BLaER1 (cell line): Measurements from ENCODE around the gene ABHD12.

Experiments used
- H3K27ac ChIP-seq: shearing (Covaris generic); formaldehyde crosslinking; 2 replicates; pipeline ENCODE4 v1.8.1; 2022
- H3K27me3 ChIP-seq: shearing (Covaris generic); formaldehyde crosslinking; 2 replicates; pipeline ENCODE4 v1.8.1; 2022
- H3K36me3 ChIP-seq: shearing (Covaris generic); formaldehyde crosslinking; 2 replicates; pipeline ENCODE4 v1.8.1; 2022
- H3K4me1 ChIP-seq: shearing (Covaris generic); formaldehyde crosslinking; 2 replicates; pipeline ENCODE4 v1.8.1; 2022
- H3K4me2 ChIP-seq: shearing (Covaris generic); formaldehyde crosslinking; 2 replicates; pipeline ENCODE4 v1.8.1; 2022
- H3K4me3 ChIP-seq: shearing (Covaris generic); formaldehyde crosslinking; 2 replicates; pipeline ENCODE4 v1.8.1; 2022
- H3K9ac ChIP-seq: shearing (Covaris generic); formaldehyde crosslinking; 2 replicates; pipeline ENCODE4 v1.8.1; 2022
- H3K9me3 ChIP-seq: shearing (Covaris generic); formaldehyde crosslinking; 2 replicates; pipeline ENCODE4 v1.8.1; 2022
- H4K20me1 ChIP-seq: shearing (Covaris generic); formaldehyde crosslinking; 2 replicates; pipeline ENCODE4 v1.8.1; 2022
- Cebpa-rat ChIP-seq: shearing (Covaris generic); IDR thresholded peaks from 2 replicates; pipeline ENCODE4 v1.8.1; 2022

Gene ABHD12

GRCh38 chr20:25327521-25328235 is 63.0 kb downstream of the ABHD12 start:
- H3K36me3 ChIP-seq = peaks cover 28% of the 10 kb centered on the region
- no peak overlapping the region for H3K4me2 ChIP-seq
- no peak overlapping the region for H3K9ac ChIP-seq
- no peak overlapping the region for H3K4me3 ChIP-seq
- no peaks in the 10 kb centered on the region for H4K20me1 ChIP-seq
- no peak for TF ChIP-seq Cebpa-rat
- no peaks in the 10 kb centered on the region for H3K9me3 ChIP-seq
- H3K27ac ChIP-seq = no peak overlapping the region
- no peaks in the 10 kb centered on the region for H3K27me3 ChIP-seq
- H3K4me1 ChIP-seq = peaks cover 22% of the 10 kb centered on the region

- H3K4me2 ChIP-seq = no peak overlapping the region
Observed at GRCh38 chr20:25325997-25326396, 64.6 kb downstream of the ABHD12 start.

DNA sequence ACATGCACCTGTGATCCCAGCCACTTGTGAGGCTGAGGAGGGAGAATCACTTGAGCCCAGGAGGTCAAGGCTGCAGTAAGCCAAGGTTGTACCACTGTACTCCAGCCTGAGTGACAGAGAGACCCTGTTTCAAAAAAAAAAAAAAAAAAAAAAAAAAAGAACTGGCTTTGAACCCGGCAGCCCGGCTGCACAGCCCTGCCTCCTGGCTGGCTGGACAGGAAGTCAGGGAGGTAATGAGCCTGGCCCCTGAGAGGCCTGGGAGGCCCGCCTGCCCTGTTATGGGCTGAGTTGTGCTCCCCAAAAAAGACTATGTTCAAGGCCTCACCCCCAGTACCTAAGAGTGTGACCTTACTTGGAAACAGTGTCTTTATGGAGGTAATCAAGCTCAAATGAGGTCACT is 65.6 kb downstream of the ABHD12 start:
- H3K9ac ChIP-seq = no peak overlapping the region
- H3K4me3 ChIP-seq = no peak overlapping the region
- TF ChIP-seq Cebpa-rat = no peak
- H3K9me3 ChIP-seq = no peaks in the 10 kb centered on the region
- peaks cover 33% of the 10 kb centered on the region for H3K4me1 ChIP-seq
- peaks cover 52% of the 10 kb centered on the region for H3K36me3 ChIP-seq
- H3K27ac ChIP-seq = no peak overlapping the region
- no peak overlapping the region for H3K4me2 ChIP-seq
- H3K27me3 ChIP-seq = no peaks in the 10 kb centered on the region
- H4K20me1 ChIP-seq = no peaks in the 10 kb centered on the region

More at GRCh38 chr20:25325997-25326396, 64.6 kb downstream of the ABHD12 start:
- Histone ChIP-seq H4K20me1 (no peaks in the 10 kb centered on the region), H3K4me3 (no peak overlapping the region), H3K9ac (no peak overlapping the region), H3K4me1 (peaks cover 27% of the 10 kb centered on the region), H3K9me3 (no peaks in the 10 kb centered on the region), H3K27ac (no peak overlapping the region), H3K36me3 (peaks cover 44% of the 10 kb centered on the region), H3K27me3 (no peaks in the 10 kb centered on the region)
- no peak for TF ChIP-seq Cebpa-rat

DNA sequence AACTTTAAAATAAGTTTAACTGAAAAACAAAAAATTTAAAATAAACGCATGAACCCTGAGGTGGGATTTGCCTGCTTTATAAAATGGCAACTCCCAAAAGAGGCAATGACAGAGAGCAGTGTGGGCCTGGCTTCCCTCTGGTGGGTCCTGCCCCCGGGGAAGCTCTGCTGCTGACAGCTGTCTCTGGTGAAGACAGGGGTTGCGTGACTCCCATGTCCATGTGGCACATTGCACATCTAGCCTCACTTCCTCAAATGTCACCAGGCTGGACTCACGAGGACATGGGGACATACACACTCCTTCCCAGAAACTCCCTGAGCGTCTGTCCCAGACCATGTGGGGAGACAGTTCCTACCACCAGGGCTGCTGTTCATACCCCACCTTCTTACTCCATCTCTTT is 66.2 kb downstream of the ABHD12 start:
- H3K4me3 ChIP-seq = no peak overlapping the region
- no peaks in the 10 kb centered on the region for H4K20me1 ChIP-seq
- no peak overlapping the region; the same call in 1 of the 2 replicates for H3K27ac ChIP-seq
- H3K4me2 ChIP-seq = peak overlapping the region; percentile 21
- no peak for TF ChIP-seq Cebpa-rat
- no peak overlapping the region for H3K9ac ChIP-seq
- H3K36me3 ChIP-seq = peaks cover 50% of the 10 kb centered on the region
- H3K27me3 ChIP-seq = no peaks in the 10 kb centered on the region
- H3K4me1 ChIP-seq = peaks cover 40% of the 10 kb centered on the region
- no peaks in the 10 kb centered on the region for H3K9me3 ChIP-seq

DNA sequence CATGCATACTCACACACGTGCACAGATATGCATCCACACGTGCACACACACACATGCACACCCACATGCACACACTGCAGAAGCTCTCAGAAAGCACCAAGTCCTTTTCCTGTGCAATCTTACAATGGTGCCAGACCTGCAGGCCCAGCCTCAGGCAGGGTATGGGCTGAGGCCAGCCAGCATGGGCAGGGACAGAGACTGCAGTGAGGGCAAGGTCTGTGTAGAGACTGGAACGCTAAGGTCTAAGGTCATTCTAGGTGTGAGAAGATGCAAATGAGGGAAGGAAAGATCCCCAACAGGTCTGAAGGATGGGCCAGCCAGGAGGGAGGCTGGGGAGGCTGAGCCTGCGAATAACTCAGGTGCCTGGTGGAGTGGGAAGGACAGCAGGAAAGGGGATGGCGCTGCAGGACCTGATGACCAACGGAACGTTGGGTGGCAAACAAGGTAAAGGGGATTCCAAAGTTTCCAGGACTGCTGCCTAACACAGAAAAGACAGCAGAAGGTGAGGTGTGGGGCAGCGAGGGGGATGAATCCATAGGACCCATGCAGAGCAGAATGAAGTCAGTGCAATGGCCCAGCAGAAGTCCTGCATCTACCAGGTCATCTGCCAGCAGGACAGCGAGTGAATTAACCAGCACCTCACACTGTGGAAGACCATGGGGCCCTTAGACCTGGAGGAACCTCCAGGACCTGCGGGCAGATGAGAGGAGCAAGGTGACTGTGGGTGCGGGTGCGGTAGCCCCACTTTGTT is 67.0 kb downstream of the ABHD12 start:
- no peak for TF ChIP-seq Cebpa-rat
- Histone ChIP-seq H3K27me3 (no peaks in the 10 kb centered on the region), H3K27ac (no peak overlapping the region; the same call in 1 of the 2 replicates), H3K9ac (no peak overlapping the region), H3K4me3 (no peak overlapping the region), H3K36me3 (peaks cover 43% of the 10 kb centered on the region), H4K20me1 (no peaks in the 10 kb centered on the region), H3K4me1 (peaks cover 47% of the 10 kb centered on the region), H3K9me3 (no peaks in the 10 kb centered on the region), H3K4me2 (peak overlapping the region; percentile 21; the same call in 1 of the 2 replicates)

GRCh38 chr20:25321991-25322390 is 68.6 kb downstream of the ABHD12 start:
- no peak for TF ChIP-seq Cebpa-rat

GRCh38 chr20:25321262-25321831 is 69.3 kb downstream of the ABHD12 start:
- H3K36me3 ChIP-seq = peaks cover 50% of the 10 kb centered on the region
- no peaks in the 10 kb centered on the region for H3K9me3 ChIP-seq
- no peaks in the 10 kb centered on the region for H3K27me3 ChIP-seq
- no peak overlapping the region for H3K27ac ChIP-seq
- no peak overlapping the region for H3K9ac ChIP-seq
- no peaks in the 10 kb centered on the region for H4K20me1 ChIP-seq
- H3K4me3 ChIP-seq = no peak overlapping the region
- TF ChIP-seq Cebpa-rat = no peak
- H3K4me1 ChIP-seq = peaks cover 69% of the 10 kb centered on the region
- no peak overlapping the region for H3K4me2 ChIP-seq

More at GRCh38 chr20:25321991-25322390, 68.6 kb downstream of the ABHD12 start:
- no peaks in the 10 kb centered on the region for H3K9me3 ChIP-seq
- H3K4me3 ChIP-seq = no peak overlapping the region
- no peaks in the 10 kb centered on the region for H3K27me3 ChIP-seq
- peaks cover 64% of the 10 kb centered on the region for H3K4me1 ChIP-seq
- peaks cover 43% of the 10 kb centered on the region for H3K36me3 ChIP-seq
- no peak overlapping the region for H3K27ac ChIP-seq
- no peak overlapping the region for H3K4me2 ChIP-seq
- no peak overlapping the region for H3K9ac ChIP-seq
- H4K20me1 ChIP-seq = no peaks in the 10 kb centered on the region

DNA sequence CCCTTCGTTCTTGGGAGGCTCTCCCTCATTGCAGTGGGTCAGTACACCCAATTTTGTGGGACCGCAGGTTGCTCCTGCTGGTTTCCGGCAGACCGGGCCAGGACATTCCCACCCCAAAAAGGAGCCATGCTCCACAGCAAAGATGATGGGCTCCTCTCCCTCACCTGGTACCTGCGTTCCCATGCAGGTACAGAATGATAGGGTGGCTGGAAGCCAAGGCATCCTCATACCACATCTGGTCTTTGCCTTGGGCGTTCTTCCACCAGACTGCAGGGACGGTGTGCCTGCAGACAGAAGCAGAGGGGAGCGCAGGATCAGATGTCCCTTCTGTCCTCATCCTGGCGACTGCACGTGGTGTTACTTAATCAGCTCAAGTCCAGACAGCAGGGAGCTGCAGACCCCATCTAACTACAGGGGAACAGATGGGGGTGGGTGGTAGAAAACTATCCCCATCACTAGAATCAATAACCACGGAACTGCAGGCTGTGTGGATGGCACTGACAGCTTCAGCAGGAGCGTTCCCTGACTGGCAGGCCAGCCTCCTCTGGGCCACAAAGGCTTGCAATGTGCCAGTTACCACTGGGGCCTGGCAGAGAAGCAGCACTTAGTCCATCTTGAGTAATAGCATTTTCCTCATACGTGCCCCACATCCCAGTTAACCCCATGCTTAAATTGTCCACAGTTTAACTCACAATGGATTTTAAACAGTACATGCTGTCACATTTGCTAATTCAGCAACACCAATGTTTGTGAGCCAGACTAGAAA is 70.4 kb downstream of the ABHD12 start:
- peak overlapping the region; percentile 54; the same call in 1 of the 2 replicates for H3K4me3 ChIP-seq
- H3K4me1 ChIP-seq = peaks cover 65% of the 10 kb centered on the region
- H3K9ac ChIP-seq = peak overlapping the region; percentile 81
- H3K9me3 ChIP-seq = no peaks in the 10 kb centered on the region
- H3K27ac ChIP-seq = peak overlapping the region; percentile 93; the same call in 1 of the 2 replicates
- no peak for TF ChIP-seq Cebpa-rat
- peaks cover 61% of the 10 kb centered on the region for H3K36me3 ChIP-seq
- no peaks in the 10 kb centered on the region for H4K20me1 ChIP-seq
- H3K27me3 ChIP-seq = no peaks in the 10 kb centered on the region
- peak overlapping the region; percentile 94 for H3K4me2 ChIP-seq

DNA sequence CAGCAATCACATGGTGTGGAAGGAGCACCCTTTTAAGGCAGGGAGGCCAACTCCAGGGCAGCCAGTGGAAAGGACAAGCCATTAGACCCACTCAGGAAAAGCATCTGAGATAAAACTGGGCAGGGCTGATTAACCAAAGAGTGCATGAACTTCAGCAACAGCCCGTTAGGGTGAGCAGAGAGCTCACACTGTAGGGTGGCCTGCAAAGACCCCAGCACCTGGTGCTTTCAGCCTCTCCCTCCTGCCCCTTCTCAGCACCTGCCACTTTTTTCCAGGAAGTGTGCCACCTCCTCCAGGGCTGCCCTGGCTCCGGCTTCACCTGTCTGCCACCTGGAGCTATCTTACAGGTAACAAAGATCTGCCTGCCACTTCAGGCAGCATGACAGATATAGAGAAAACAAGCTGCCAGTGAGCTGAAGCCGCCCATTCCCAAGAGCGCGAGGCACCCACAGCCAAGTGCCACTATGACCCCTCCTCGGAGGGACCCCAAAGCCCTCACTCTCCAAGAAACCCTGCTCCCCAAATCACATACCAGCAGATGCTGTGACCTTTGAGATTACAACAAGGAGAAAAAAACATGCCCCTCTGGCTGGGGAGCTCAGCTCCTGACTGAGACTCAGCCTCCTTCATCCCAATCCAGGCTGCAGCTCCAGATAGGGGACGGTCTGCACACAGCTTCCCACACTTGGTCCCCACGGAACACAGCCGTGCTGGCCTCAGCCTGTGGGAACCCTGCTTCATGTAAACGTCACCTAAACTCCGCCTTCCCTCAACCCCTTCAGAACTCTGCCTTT is 71.2 kb downstream of the ABHD12 start:
- Histone ChIP-seq H3K36me3 (peaks cover 69% of the 10 kb centered on the region), H3K9ac (peak overlapping the region; percentile 81), H3K27me3 (no peaks in the 10 kb centered on the region), H3K4me2 (peak overlapping the region; percentile 94), H3K27ac (peak overlapping the region; percentile 93), H3K9me3 (no peaks in the 10 kb centered on the region), H3K4me3 (peak overlapping the region; percentile 54), H4K20me1 (no peaks in the 10 kb centered on the region), H3K4me1 (peaks cover 58% of the 10 kb centered on the region)
- no peak for TF ChIP-seq Cebpa-rat
